NT2/D1 (cell line): ENCODE data around the gene SYNE2.

ENCODE experiments used
- SUZ12 ChIP-seq: IDR thresholded peaks from 2 replicates; pipeline ENCODE4 v1.6.1; 2011; ENCODE audit not compliant: insufficient read length, insufficient read depth; ENCODE audit errors: extremely low read depth
- YY1 ChIP-seq: IDR thresholded peaks from 2 replicates; pipeline ENCODE4 v1.6.1; 2011; ENCODE audit not compliant: insufficient read length, insufficient read depth

DNA sequence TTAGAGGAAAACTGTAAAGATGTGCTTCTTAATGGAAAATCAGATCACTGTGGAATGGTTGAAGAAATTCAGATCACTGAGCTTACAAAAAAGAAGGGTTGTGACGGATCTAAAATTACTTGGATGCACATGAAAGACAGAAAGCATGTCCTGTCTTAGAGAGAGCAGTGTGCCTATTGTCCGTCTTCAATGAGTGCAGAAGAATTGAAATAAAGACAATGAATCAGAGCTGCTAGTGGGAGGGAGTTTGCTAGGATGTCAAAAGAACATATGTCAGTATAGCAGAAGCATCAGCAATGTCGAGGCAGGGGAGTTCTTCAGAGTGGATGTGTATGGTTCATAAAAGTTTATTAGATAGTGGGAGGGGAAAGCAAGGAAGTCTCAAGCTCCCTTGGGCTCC, 172.7 kb downstream of the SYNE2 start:
- no peak for TF ChIP-seq SUZ12
- no peak for TF ChIP-seq YY1
